WERI-Rb-1 (cell line): Measurements from ENCODE around the gene TFRC.
"Not testable (repeated sequence)": the region's sequence is repeated elsewhere in the genome, so short reads cannot be mapped to it uniquely, and the experiment has no call there.

Experiments
- DNase-seq: peaks from one replicate; pipeline ENCODE4 v3.0.0-alpha.2; 2020
- H3K27ac ChIP-seq: fragments of 250-450 bp; sonication (Bioruptor Pico); 2 replicates; pipeline ENCODE4 v1.5.1; 2020; ENCODE audit warnings: mild to moderate bottlenecking, moderate library complexity
- H3K27me3 ChIP-seq: fragments of 250-450 bp; sonication (Bioruptor Pico); 2 replicates; pipeline ENCODE4 v1.5.1; 2021; ENCODE audit warnings: mild to moderate bottlenecking, low read depth, moderate library complexity; ENCODE audit not compliant: insufficient read depth, severe bottlenecking
- H3K36me3 ChIP-seq: fragments of 250-450 bp; sonication (Bioruptor Pico); 2 replicates; pipeline ENCODE4 v1.5.1; 2020; ENCODE audit warnings: mild to moderate bottlenecking, moderate library complexity
- H3K4me3 ChIP-seq: 2 replicates; pipeline ENCODE4 v1.5.1; 2011; ENCODE audit warnings: low read depth, mild to moderate bottlenecking, control low read depth, low read length
- H3K9me3 ChIP-seq: fragments of 250-450 bp; sonication (Bioruptor Pico); 2 replicates; pipeline ENCODE4 v1.5.1; 2021; ENCODE audit warnings: mild to moderate bottlenecking, moderate library complexity; ENCODE audit not compliant: severe bottlenecking
- TF ChIP-seq, protein P1 (sequence below): IDR thresholded peaks from 2 replicates; pipeline ENCODE4 v1.5.1; 2011; ENCODE audit warnings: low read depth, mild to moderate bottlenecking, control low read depth, inconsistent platforms, low read length

Gene TFRC

DNA sequence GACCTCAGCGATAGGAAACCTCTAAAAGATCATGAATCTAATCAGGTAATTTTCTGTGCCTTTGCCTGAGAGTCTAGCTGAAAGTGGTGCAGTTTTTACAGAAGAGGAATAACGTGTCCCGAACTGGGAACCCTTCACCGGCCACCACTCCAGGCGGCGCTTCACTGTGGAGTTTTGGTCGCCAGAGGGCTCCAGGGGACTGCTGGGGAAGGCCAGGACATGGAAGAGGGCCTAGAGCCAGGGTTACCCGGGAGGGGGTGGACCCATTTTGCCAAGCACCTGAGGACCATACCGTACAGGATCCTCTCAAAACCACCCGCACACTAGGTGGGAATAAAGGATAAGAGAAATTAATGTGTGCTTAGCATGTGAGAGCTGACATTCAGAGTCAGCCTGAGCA lies 55.8 kb downstream of the TFRC start:
- H3K9me3 ChIP-seq, H3K4me3 ChIP-seq, H3K27ac ChIP-seq, H3K27me3 ChIP-seq, H3K36me3 ChIP-seq: not testable (repeated sequence)
- TF ChIP-seq, protein P1, sequence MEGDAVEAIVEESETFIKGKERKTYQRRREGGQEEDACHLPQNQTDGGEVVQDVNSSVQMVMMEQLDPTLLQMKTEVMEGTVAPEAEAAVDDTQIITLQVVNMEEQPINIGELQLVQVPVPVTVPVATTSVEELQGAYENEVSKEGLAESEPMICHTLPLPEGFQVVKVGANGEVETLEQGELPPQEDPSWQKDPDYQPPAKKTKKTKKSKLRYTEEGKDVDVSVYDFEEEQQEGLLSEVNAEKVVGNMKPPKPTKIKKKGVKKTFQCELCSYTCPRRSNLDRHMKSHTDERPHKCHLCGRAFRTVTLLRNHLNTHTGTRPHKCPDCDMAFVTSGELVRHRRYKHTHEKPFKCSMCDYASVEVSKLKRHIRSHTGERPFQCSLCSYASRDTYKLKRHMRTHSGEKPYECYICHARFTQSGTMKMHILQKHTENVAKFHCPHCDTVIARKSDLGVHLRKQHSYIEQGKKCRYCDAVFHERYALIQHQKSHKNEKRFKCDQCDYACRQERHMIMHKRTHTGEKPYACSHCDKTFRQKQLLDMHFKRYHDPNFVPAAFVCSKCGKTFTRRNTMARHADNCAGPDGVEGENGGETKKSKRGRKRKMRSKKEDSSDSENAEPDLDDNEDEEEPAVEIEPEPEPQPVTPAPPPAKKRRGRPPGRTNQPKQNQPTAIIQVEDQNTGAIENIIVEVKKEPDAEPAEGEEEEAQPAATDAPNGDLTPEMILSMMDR: peak; percentile 49
- peak; percentile 46 for DNase-seq

DNA sequence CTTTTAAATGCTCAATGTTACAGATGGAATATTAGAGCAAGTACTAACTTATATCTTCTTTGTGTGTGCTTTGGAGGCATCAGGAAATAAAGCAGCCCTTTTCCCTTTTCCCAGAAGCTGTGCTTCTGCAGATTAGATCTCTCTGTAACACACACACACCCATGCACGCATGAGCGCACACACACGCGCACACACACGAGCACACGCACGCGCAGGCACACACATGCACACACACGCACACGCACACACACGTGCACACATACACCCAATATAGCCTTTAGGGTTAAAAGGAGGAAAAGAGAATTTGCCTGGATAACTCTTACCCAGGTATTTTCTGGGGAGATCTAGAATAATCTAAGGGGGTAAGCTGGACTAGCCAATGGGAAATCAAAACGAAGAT lies 56.9 kb downstream of the TFRC start:
- Histone ChIP-seq H3K27ac (no peak overlapping the region), H3K9me3 (no peaks in the 10 kb centered on the region), H3K36me3 (no peaks in the 10 kb centered on the region), H3K4me3 (no peak overlapping the region), H3K27me3 (no peaks in the 10 kb centered on the region)
- TF ChIP-seq, protein P1: no peak
- no peak for DNase-seq

DNA sequence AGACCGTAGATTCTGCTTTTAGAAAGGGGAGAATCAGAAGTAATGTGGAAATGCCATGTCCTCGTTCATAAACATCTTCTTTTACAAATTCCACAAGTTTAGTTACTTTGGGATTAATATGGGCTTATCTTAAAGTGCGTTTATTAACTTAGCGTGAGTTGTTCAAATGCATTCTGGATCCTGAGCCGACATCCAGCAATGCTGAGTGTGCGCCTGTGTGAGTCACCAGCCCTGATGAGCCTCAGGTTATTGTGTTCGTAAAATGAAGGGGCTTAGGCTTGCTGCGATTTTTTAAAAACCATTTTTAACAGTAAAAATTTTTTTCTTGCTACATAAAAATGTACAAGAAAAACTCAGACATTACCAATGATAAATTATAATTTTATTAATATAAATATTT lies 57.9 kb downstream of the TFRC start:
- no peak overlapping the region for H3K27ac ChIP-seq
- H3K4me3 ChIP-seq: no peak overlapping the region
- no peaks in the 10 kb centered on the region for H3K36me3 ChIP-seq
- TF ChIP-seq, protein P1: no peak
- no peaks in the 10 kb centered on the region for H3K27me3 ChIP-seq
- H3K9me3 ChIP-seq: no peaks in the 10 kb centered on the region
- no peak for DNase-seq

DNA sequence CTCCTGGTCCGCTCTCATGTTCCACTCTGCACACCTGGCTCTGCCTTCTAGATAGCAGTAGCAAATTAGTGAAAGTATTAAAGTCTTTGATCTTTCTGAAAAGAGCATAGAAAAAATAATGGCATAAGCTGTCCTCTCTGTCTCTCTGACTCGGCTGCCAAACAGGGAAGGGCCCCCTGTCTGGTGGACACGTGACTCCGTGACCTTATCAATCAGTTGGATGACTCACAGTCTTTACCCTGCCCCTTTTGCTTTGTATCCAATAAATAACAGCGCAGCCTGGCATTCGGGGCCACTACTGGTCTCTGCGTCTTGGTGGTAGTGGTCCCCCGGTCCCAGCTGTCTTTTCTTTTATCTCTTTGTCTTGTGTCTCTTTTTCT lies 59.4 kb downstream of the TFRC start:
- not testable (repeated sequence) for DNase-seq, H3K27ac ChIP-seq, H3K9me3 ChIP-seq, H3K36me3 ChIP-seq, H3K27me3 ChIP-seq, H3K4me3 ChIP-seq

DNA sequence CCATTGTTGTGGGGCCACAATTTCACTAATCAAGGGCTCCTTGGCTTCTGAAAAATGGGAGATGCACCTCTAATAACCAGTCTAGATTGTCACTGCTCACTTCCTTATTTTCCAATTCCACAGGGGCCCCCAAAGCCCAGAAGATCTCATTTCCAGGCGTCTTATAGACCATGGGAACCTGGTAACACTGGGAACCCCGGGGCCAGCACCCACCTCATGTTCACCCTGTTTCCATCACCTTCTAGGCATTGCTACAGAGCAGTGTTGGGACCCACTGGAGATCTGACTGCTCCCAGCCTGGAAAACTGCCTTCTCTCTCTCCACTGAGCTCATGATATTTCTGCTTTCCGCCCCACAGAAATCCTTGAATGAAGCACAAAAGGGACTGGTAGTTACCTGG lies 61.5 kb downstream of the TFRC start:
- Histone ChIP-seq H3K9me3 (no peaks in the 10 kb centered on the region), H3K4me3 (no peak overlapping the region), H3K36me3 (no peaks in the 10 kb centered on the region), H3K27ac (no peak overlapping the region), H3K27me3 (no peaks in the 10 kb centered on the region)
- DNase-seq: no peak
- TF ChIP-seq, protein P1: no peak

DNA sequence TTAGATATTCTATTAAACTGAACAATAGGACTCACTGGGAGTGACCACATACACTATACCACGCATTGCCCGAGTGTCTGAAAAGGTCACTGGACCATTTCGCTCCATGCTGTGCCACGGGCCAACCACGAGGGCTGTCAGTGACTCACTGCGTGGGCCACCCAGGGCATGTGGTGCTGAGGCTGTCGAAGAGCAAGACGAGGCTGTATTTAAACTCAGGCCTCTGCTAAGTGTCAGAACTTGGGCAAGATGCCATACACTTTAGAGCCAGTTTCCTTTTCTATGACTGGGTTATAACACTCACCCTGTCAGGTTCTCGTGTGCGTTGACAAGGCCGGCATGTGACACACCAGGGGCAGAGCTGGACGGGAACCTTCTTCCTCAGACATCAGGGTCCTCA lies 62.3 kb downstream of the TFRC start:
- H3K4me3 ChIP-seq, H3K9me3 ChIP-seq, H3K27me3 ChIP-seq, DNase-seq, H3K27ac ChIP-seq, H3K36me3 ChIP-seq: not testable (repeated sequence)

DNA sequence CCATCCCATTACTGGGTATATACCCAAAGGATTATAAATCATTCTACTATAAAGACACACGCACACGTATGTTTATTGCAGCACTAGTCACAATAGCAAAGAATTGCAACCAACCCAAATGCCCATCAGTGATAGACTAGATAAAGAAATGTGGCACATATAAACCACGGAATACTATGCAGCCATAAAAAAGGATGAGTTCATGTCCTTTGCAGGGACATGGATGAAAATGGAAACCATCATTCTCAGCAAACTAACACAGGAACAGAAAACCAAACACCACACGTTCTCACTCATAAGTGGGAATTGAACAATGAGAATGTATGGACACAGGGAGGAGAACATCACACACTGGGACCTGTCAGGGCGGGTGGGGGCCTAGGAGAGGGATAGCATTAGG lies 63.7 kb downstream of the TFRC start:
- H3K9me3 ChIP-seq, DNase-seq, H3K27me3 ChIP-seq, H3K27ac ChIP-seq, H3K4me3 ChIP-seq, H3K36me3 ChIP-seq: not testable (repeated sequence)
